ENCODE measurements around the gene LHCGR. TPM values are rescaled to one million over a fixed set of nuclear protein-coding genes. Genes with fewer than 3 reads are reported as not detected.
A peak's percentile ranks its signal among the peaks of the same experiment; 100 is the strongest.

The LHCGR gene
- total RNA-seq, 4 donors from 2014 or later, result 0.20 to 2.2 (median 1.5) TPM

DNA sequence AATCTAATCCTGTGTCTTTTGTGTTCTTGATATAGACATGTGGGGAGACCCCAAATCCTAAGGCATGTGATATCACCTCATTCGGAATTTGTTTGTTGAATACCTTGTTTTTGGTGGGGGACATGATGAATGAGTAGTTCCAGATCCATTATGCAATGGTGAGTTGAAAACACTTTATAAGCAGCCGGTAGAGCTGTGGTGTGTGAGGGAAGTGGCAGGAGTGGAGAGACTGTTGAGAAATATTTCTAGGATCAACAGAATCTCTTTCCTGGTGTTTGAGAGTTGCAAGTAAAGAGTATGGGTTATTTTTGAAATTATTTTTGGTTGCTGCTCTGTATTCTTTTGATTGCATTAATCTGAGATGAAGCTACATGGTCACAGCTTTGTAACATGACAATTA lies 34.4 kb downstream of the LHCGR start:
- H3K4me3 ChIP-seq, result no peak overlapping the region
- TF ChIP-seq POLR2AphosphoS5 (IDR thresholded peaks at IDR 0.05) (no peak), EP300 (IDR thresholded peaks at IDR 0.05) (no peak), POLR2A (IDR thresholded peaks at IDR 0.05) (no peak)
- TF ChIP-seq, protein P1, sequence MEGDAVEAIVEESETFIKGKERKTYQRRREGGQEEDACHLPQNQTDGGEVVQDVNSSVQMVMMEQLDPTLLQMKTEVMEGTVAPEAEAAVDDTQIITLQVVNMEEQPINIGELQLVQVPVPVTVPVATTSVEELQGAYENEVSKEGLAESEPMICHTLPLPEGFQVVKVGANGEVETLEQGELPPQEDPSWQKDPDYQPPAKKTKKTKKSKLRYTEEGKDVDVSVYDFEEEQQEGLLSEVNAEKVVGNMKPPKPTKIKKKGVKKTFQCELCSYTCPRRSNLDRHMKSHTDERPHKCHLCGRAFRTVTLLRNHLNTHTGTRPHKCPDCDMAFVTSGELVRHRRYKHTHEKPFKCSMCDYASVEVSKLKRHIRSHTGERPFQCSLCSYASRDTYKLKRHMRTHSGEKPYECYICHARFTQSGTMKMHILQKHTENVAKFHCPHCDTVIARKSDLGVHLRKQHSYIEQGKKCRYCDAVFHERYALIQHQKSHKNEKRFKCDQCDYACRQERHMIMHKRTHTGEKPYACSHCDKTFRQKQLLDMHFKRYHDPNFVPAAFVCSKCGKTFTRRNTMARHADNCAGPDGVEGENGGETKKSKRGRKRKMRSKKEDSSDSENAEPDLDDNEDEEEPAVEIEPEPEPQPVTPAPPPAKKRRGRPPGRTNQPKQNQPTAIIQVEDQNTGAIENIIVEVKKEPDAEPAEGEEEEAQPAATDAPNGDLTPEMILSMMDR (IDR thresholded peaks at IDR 0.05), result no peak
- no peaks in the 10 kb centered on the region for H3K36me3 ChIP-seq
- H3K4me1 ChIP-seq, result peaks cover 0 to 67% (median 2%) of the 10 kb centered on the region in 3 donors
- no peaks in the 10 kb centered on the region for H3K27me3 ChIP-seq
- ATAC-seq, result no peak
- H3K27ac ChIP-seq, result peak overlapping the region in 1 of 4 donors; percentile 90
- WGBS, 2 donors (ENCODE audit: low coverage in 1 of 2), result 63 to 94% methylated on average over 2 of the region's 2 CpGs
- no peaks in the 10 kb centered on the region for H3K9me3 ChIP-seq

DNA sequence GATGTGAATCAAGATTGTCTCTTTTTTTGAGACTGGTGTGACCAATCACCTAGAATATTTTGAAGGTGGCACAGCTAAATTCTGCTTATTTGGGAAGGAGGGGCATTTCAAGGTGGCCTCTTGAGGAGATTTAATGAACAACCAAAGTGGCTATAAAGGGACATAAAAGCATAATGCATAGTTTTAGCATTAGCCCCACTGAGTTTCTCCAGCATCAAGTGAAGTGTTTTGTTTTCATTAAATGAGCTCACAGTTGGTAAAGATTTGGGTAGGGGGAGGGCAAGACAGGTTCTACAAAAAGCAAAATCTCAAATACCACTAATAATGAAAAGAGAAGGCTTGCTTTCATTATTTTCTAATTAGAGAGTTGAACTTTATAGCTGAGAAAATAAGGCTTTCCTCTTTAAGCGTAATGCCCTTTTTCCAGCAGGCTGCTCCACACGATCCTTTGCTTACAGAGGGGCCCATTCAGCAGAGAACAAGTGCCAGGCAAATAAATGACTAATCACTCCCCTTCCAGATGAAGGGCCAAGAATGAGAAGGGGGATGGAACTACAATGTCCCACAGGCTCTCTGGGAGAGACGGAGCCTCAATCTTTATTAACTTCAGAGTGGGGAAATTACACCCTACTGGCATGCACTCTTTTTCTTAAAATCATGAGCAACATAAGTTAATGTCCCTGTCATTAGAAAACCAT lies 35.9 kb downstream of the LHCGR start:
- no peaks in the 10 kb centered on the region for H3K36me3 ChIP-seq
- TF ChIP-seq, protein P1 (IDR thresholded peaks at IDR 0.05), result no peak
- TF ChIP-seq EP300 (IDR thresholded peaks at IDR 0.05), result no peak
- TF ChIP-seq POLR2A (IDR thresholded peaks at IDR 0.05), result no peak
- TF ChIP-seq POLR2AphosphoS5 (IDR thresholded peaks at IDR 0.05), result no peak
- no peak overlapping the region for H3K4me3 ChIP-seq
- H3K9me3 ChIP-seq, result no peaks in the 10 kb centered on the region
- WGBS, 2 donors (ENCODE audit: low coverage in 1 of 2), result 32 to 43% methylated on average over 3 of the region's 3 CpGs
- peaks cover 5 to 74% (median 11%) of the 10 kb centered on the region in 3 donors for H3K4me1 ChIP-seq
- no peak for ATAC-seq
- H3K27ac ChIP-seq, result peak overlapping the region in 3 of 4 donors; percentile 18 to 90 (median 30)
- H3K27me3 ChIP-seq, result no peaks in the 10 kb centered on the region

DNA sequence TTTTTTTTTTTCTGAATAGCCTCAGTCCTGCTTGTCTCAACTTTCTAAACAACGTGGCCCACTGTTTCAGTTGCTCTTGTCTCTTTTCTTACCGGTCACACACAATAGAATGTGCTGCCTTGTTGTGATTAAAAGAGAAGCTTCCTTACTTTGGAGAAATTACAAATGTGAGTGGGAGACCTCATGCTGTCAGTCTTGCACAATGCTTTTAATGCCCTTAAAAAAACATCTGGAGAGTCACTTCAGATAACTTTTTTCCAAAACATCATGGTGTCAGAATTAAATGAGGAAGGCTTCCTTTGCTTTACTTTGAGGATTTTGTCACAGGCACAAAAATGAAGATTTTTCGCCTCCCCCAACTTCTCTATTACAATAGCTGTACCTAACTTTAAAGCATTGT lies 37.7 kb downstream of the LHCGR start:
- H3K36me3 ChIP-seq, result no peaks in the 10 kb centered on the region
- peak overlapping the region in 3 of 4 donors; percentile 11 to 90 (median 81) for H3K27ac ChIP-seq
- no peak for ATAC-seq
- TF ChIP-seq EP300 (IDR thresholded peaks at IDR 0.05), result no peak
- TF ChIP-seq, protein P1 (IDR thresholded peaks at IDR 0.05), result no peak
- no peak for TF ChIP-seq POLR2AphosphoS5 (IDR thresholded peaks at IDR 0.05)
- no peak for TF ChIP-seq POLR2A (IDR thresholded peaks at IDR 0.05)
- no peaks in the 10 kb centered on the region for H3K9me3 ChIP-seq
- 41 to 53% methylated on average over 3 of the region's 3 CpGs for WGBS, 2 donors (ENCODE audit: low coverage in 1 of 2)
- peaks cover 6 to 75% (median 21%) of the 10 kb centered on the region in 3 donors for H3K4me1 ChIP-seq
- no peak overlapping the region for H3K4me3 ChIP-seq
- H3K27me3 ChIP-seq, result no peaks in the 10 kb centered on the region

DNA sequence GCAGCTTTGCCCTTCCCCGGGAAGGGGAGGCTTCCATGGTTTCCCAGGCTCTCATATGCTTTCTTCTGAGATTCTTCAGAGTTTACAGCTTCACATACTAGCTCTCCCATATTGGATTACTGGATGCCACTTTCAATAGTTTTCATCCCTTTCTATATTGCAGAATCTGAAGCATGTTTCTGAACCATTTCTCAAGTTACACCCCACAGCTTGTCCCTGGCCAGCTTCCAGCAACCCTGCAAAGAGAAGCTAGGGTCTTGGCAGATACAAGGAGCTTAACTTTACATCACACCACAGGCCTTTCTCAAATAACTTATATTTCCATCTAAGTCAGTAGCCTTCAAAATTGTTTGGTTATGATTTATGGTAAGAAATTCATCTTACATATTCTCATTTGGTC lies 39.6 kb downstream of the LHCGR start:
- no peaks in the 10 kb centered on the region for H3K36me3 ChIP-seq
- H3K4me1 ChIP-seq, result peaks cover 4 to 74% (median 21%) of the 10 kb centered on the region in 3 donors
- H3K27me3 ChIP-seq, result no peaks in the 10 kb centered on the region
- no peaks in the 10 kb centered on the region for H3K9me3 ChIP-seq
- TF ChIP-seq POLR2A (IDR thresholded peaks at IDR 0.05) (no peak), EP300 (IDR thresholded peaks at IDR 0.05) (no peak), POLR2AphosphoS5 (IDR thresholded peaks at IDR 0.05) (no peak)
- TF ChIP-seq, protein P1 (IDR thresholded peaks at IDR 0.05), result no peak
- no peak for ATAC-seq
- no peak overlapping the region for H3K4me3 ChIP-seq
- 32% methylated on average over 1 of the region's 1 CpG; no CpG with 5 or more reads in 1 of the 2 donors for WGBS, 2 donors (ENCODE audit: low coverage in 1 of 2)
- H3K27ac ChIP-seq, result peak overlapping the region; percentile 79 to 90 (median 82)

All from gastroesophageal sphincter (tissue), 4 donors.